ENCODE measurements around the gene AMBP. TPM values are rescaled to one million over a fixed set of nuclear protein-coding genes. Genes with fewer than 3 reads are reported as not detected.

Gene AMBP
- polyA plus RNA-seq, 2 of the 4 experiments (the other 2 are of a cell fraction), result 6.1 to 9.4 TPM

GRCh38 chr9:114049441-114050225 lies 28.5 kb downstream of the AMBP start (continued):
- TF ChIP-seq REST (IDR thresholded peaks at IDR 0.05) (no peak), CEBPB (IDR thresholded peaks at IDR 0.05) (no peak), HOXA7 (CRISPR knock-in tag; IDR thresholded peaks at IDR 0.05) (no peak), ATOH8 (CRISPR knock-in tag; IDR thresholded peaks at IDR 0.05; ENCODE audit: low read depth) (no peak)

GRCh38 chr9:114048533-114049415 lies 29.3 kb downstream of the AMBP start:
- CTCF ChIA-PET, result no interaction called here
- ATAC-seq (no peak), DNase-seq (ENCODE audit: low read depth in 1 of 2, low spot score in 1 of 2) (no peak), FAIRE-seq (no peak)
- no peak overlapping the region for H3K27ac ChIP-seq
- H3K4me3 ChIP-seq, result no peak overlapping the region
- H3K4me2 ChIP-seq, result no peak overlapping the region
- TF ChIP-seq NR3C1 (IDR thresholded peaks at IDR 0.05), result no peak
- TF ChIP-seq ATOH8 (CRISPR knock-in tag; IDR thresholded peaks at IDR 0.05; ENCODE audit: low read depth), result no peak
- no peak for TF ChIP-seq FOXS1 (CRISPR knock-in tag; IDR thresholded peaks at IDR 0.05)
- TF ChIP-seq USF2 (IDR thresholded peaks at IDR 0.05), result no peak
- TF ChIP-seq CTCF (IDR thresholded peaks at IDR 0.05), result no peak
- TF ChIP-seq TFCP2L1 (CRISPR knock-in tag; IDR thresholded peaks at IDR 0.05), result no peak
- no peak for TF ChIP-seq PBX3 (IDR thresholded peaks at IDR 0.05)
- TF ChIP-seq KDM1A (IDR thresholded peaks at IDR 0.05; ENCODE audit: low read depth), result no peak
- TF ChIP-seq HMGXB4 (CRISPR knock-in tag; IDR thresholded peaks at IDR 0.05; ENCODE audit: borderline replicate concordance), result no peak
- TF ChIP-seq HOXA7 (CRISPR knock-in tag; IDR thresholded peaks at IDR 0.05), result no peak
- no peak for TF ChIP-seq HOXB13 (CRISPR knock-in tag; IDR thresholded peaks at IDR 0.05; ENCODE audit: low read depth)
- TF ChIP-seq NPAS2 (CRISPR knock-in tag; IDR thresholded peaks at IDR 0.05; ENCODE audit: borderline replicate concordance), result no peak
- TF ChIP-seq ZSCAN20 (CRISPR knock-in tag; IDR thresholded peaks at IDR 0.05), result no peak
- TF ChIP-seq MAX (IDR thresholded peaks at IDR 0.05), result no peak
- TF ChIP-seq PHF8 (IDR thresholded peaks at IDR 0.05; ENCODE audit: borderline replicate concordance, low read depth), result no peak
- TF ChIP-seq ESRRA (IDR thresholded peaks at IDR 0.05; ENCODE audit: borderline replicate concordance, low read length), result no peak
- TF ChIP-seq CBX2 (IDR thresholded peaks at IDR 0.05; ENCODE audit: borderline replicate concordance, low read depth), result no peak
- no peak for TF ChIP-seq JUN (IDR thresholded peaks at IDR 0.05)
- no peak for TF ChIP-seq BHLHE40 (IDR thresholded peaks at IDR 0.05; ENCODE audit: low read depth, low read length)
- H3K9me3 ChIP-seq, result no peaks in the 10 kb centered on the region
- H3K4me1 ChIP-seq, result no peaks in the 10 kb centered on the region
- WGBS (ENCODE audit: missing lambda C conversion rate), result 93% methylated on average over 31 of the region's 44 CpGs
- POLR2A ChIA-PET, result no interaction called here

Data from A549 (cell line).